ENCODE data around the gene ZNF385A. TPM values are rescaled to one million over a fixed set of nuclear protein-coding genes. Genes with fewer than 3 reads are reported as not detected.

Gene ZNF385A
- total and polyA plus RNA-seq, 2 of the 4 experiments (the other 2 are of a cell fraction) = 0.36 to 2.5 TPM

- no peak for TF ChIP-seq MXI1 (IDR thresholded peaks at IDR 0.05; ENCODE audit: borderline replicate concordance, low read depth, low read length)
- TF ChIP-seq SMC3 (IDR thresholded peaks at IDR 0.05; ENCODE audit: low read depth, low read length) = no peak
- no peak for TF ChIP-seq NFE2L2 (IDR thresholded peaks at IDR 0.05; ENCODE audit: low read depth, low read length)
- TF ChIP-seq USF2 (IDR thresholded peaks at IDR 0.05; ENCODE audit: low read depth, low read length) = no peak
- no peak for TF ChIP-seq MAFK (IDR thresholded peaks at IDR 0.05; ENCODE audit: low read depth, low read length)
- no peak for TF ChIP-seq FOS (IDR thresholded peaks at IDR 0.05; ENCODE audit: low read depth, low read length)
Observed at GRCh38 chr12:54409267-54409666, 24.7 kb upstream of the ZNF385A start (continued).
